H1 (cell line): ENCODE results near the gene DGKD. TPM values are rescaled to one million over a fixed set of nuclear protein-coding genes. Genes with fewer than 3 reads are reported as not detected.

Source experiments
- CTCF ChIA-PET: fragments of 300-600 bp; sonication (Branson Sonifier 250); formaldehyde crosslinking; loops from one replicate; lab custom pipeline; 2021; ENCODE audit not compliant: partially characterized antibody; lab: Charles Lee
- POLR2A ChIA-PET: fragments of 300-600 bp; sonication (Branson Sonifier 250); formaldehyde crosslinking; loops from one replicate; lab custom pipeline; 2021; ENCODE audit warnings: inconsistent platforms; ENCODE audit not compliant: partially characterized antibody; lab: Charles Lee
- DNase-seq, 2 experiments: peaks; one replicate each; pipeline versions ENCODE4 v3.0.0 to v3.0.0-alpha.2; 2010 to 2022; ENCODE audit warnings: low spot score in 2 of 2, low read depth in 1 of 2, mixed read lengths in 1 of 2
- FAIRE-seq: peaks from 2 replicates; lab custom pipeline; 2011; peaks lifted over from hg19 to GRCh38; lab: Jason Lieb, UNC
- H2AFZ ChIP-seq: 2 replicates; pipeline ENCODE4 v1.8.1; 2012; ENCODE audit warnings: low read length, inconsistent platforms
- H2AK5ac ChIP-seq: 2 replicates; pipeline ENCODE4 v1.6.1; 2013; ENCODE audit warnings: low read depth, low read length
- H2BK120ac ChIP-seq: replicated peaks from 2 replicates; pipeline ENCODE3; 2013; ENCODE audit warnings: low read depth, low read length, inconsistent platforms
- H2BK12ac ChIP-seq: 2 replicates; pipeline ENCODE4 v1.6.1; 2013; ENCODE audit warnings: low read depth, low read length
- H2BK15ac ChIP-seq: 2 replicates; pipeline ENCODE4 v1.6.1; 2013; ENCODE audit warnings: low read length
- H2BK20ac ChIP-seq: 2 replicates; pipeline ENCODE4 v1.6.1; 2013; ENCODE audit warnings: low read length
- H2BK5ac ChIP-seq: 2 replicates; pipeline ENCODE4 v1.6.1; 2013; ENCODE audit warnings: low read depth, low read length
- H3K14ac ChIP-seq: 2 replicates; pipeline ENCODE4 v1.6.1; 2013; ENCODE audit warnings: inconsistent platforms; ENCODE audit not compliant: insufficient read length
- H3K18ac ChIP-seq: 2 replicates; pipeline ENCODE4 v1.6.1; 2013; ENCODE audit warnings: low read length; ENCODE audit errors: extremely low read depth
- H3K23ac ChIP-seq: 2 replicates; pipeline ENCODE4 v1.6.1; 2013; ENCODE audit warnings: inconsistent platforms; ENCODE audit not compliant: insufficient read length
- H3K23me2 ChIP-seq: 2 replicates; pipeline ENCODE4 v1.6.1; 2013; ENCODE audit warnings: low read depth, low read length
- H3K27ac ChIP-seq: 2 replicates; pipeline ENCODE4 v1.6.1; 2011; ENCODE audit warnings: low read depth, low read length, inconsistent platforms
- H3K27me3 ChIP-seq, 4 experiments: replicated peaks in 1 of 4; 1 replicate in 1 of 4; 2 replicates in 3 of 4; pipeline versions ENCODE4 v1.6.1 to v1.8.1; 2011 to 2013; ENCODE audit warnings: low read length in 3 of 4, mild to moderate bottlenecking in 3 of 4, inconsistent platforms in 2 of 4, mixed read lengths in 2 of 4, moderate library complexity in 1 of 4; ENCODE audit not compliant: control insufficient read depth in 3 of 4, insufficient read depth in 3 of 4; ENCODE audit errors: extremely low read depth in 1 of 4
- H3K36me3 ChIP-seq, 4 experiments: 2 replicates each; pipeline versions ENCODE4 v1.6.1 to v1.8.1; 2011 to 2013; ENCODE audit warnings: mild to moderate bottlenecking in 4 of 4, low read length in 3 of 4, moderate library complexity in 2 of 4, control low read depth in 1 of 4, inconsistent platforms in 1 of 4; ENCODE audit not compliant: insufficient read depth in 4 of 4, control insufficient read depth in 2 of 4
- H3K4ac ChIP-seq: replicated peaks from 2 replicates; pipeline ENCODE3; 2013; ENCODE audit warnings: low read length, low read depth, mixed read lengths, inconsistent platforms; ENCODE audit not compliant: insufficient read length
- H3K4me1 ChIP-seq, 4 experiments: replicated peaks in 1 of 4; 1 replicate in 1 of 4; 2 replicates in 3 of 4; pipeline versions ENCODE4 v1.6.1 to v1.8.1; 2011 to 2013; ENCODE audit warnings: low read length in 3 of 4, inconsistent platforms in 2 of 4, mixed read lengths in 1 of 4; ENCODE audit not compliant: insufficient read depth in 4 of 4, control insufficient read depth in 3 of 4
- H3K4me2 ChIP-seq, 2 experiments: 2 replicates each; pipeline versions ENCODE4 v1.6.1 to v1.8.1; 2011 to 2013; ENCODE audit warnings: low read depth in 2 of 2, low read length in 2 of 2, control low read depth in 1 of 2, inconsistent platforms in 1 of 2, mild to moderate bottlenecking in 1 of 2; ENCODE audit not compliant: insufficient read depth in 1 of 2
- H3K4me3 ChIP-seq, 4 experiments: fragments of 200-600, 300-600 bp in 1 of 4; sonication (generic), shearing (Covaris generic), sonication (Bioruptor Twin) in 1 of 4; 2 replicates each; pipeline versions ENCODE4 v1.5.1 to v1.8.1; 2011 to 2016; ENCODE audit warnings: low read length in 4 of 4, low read depth in 3 of 4, control low read depth in 2 of 4, inconsistent platforms in 2 of 4, mild to moderate bottlenecking in 2 of 4, mixed read lengths in 1 of 4, moderate library complexity in 1 of 4; ENCODE audit not compliant: insufficient read depth in 2 of 4; ENCODE audit errors: extremely low read depth in 1 of 4
- H3K56ac ChIP-seq: replicated peaks from 2 replicates; pipeline ENCODE3; 2013; ENCODE audit warnings: low read depth, mild to moderate bottlenecking, mixed read lengths, low read length, inconsistent platforms; ENCODE audit not compliant: insufficient read length
- H3K79me1 ChIP-seq: 2 replicates; pipeline ENCODE4 v1.6.1; 2013; ENCODE audit warnings: low read depth, low read length, control low read depth
- H3K79me2 ChIP-seq, 2 experiments: 2 replicates each; pipeline versions ENCODE4 v1.6.1 to v1.8.1; 2012 to 2013; ENCODE audit warnings: low read length in 2 of 2, mild to moderate bottlenecking in 2 of 2, inconsistent platforms in 1 of 2; ENCODE audit not compliant: insufficient read depth in 2 of 2, control insufficient read depth in 1 of 2
- H3K9ac ChIP-seq, 4 experiments: replicated peaks in 1 of 4; 1 replicate in 1 of 4; 2 replicates in 3 of 4; pipeline versions ENCODE4 v1.6.1 to v1.8.1; 2011 to 2013; ENCODE audit warnings: low read depth in 3 of 4, low read length in 3 of 4, control low read depth in 2 of 4, mild to moderate bottlenecking in 2 of 4, moderate library complexity in 2 of 4, inconsistent platforms in 1 of 4; ENCODE audit errors: extremely low read depth in 1 of 4
- H3K9me3 ChIP-seq, 2 experiments: 2 replicates each; pipeline versions ENCODE4 v1.6.1 to v1.8.1; 2012 to 2013; ENCODE audit warnings: mild to moderate bottlenecking in 2 of 2, moderate library complexity in 2 of 2, control low read depth in 1 of 2, inconsistent platforms in 1 of 2, low read depth in 1 of 2, low read length in 1 of 2, mixed read lengths in 1 of 2; ENCODE audit not compliant: insufficient read depth in 2 of 2
- H4K20me1 ChIP-seq, 2 experiments: replicated peaks in 1 of 2; 2 replicates each; pipeline versions ENCODE3 to v1.8.1; 2011 to 2013; ENCODE audit warnings: inconsistent platforms in 2 of 2, low read length in 2 of 2, mild to moderate bottlenecking in 1 of 2; ENCODE audit not compliant: insufficient read depth in 2 of 2, control insufficient read depth in 1 of 2
- H4K5ac ChIP-seq: 2 replicates; pipeline ENCODE4 v1.6.1; 2013; ENCODE audit warnings: low read length, low read depth, mixed read lengths, inconsistent platforms; ENCODE audit not compliant: insufficient read length
- H4K8ac ChIP-seq: 2 replicates; pipeline ENCODE4 v1.8.0; 2013; ENCODE audit warnings: mild to moderate bottlenecking, moderate library complexity, low read length, inconsistent platforms; ENCODE audit not compliant: insufficient read depth; ENCODE audit errors: extremely low read depth
- H4K91ac ChIP-seq: replicated peaks from 2 replicates; pipeline ENCODE3; 2013; ENCODE audit warnings: low read length, mixed read lengths, inconsistent platforms; ENCODE audit not compliant: insufficient read length
- CBX5 ChIP-seq: fragments of 300-800, 300-1000 bp; sonication (generic); IDR thresholded peaks from 2 replicates; pipeline ENCODE4 v1.7.1; 2016; ENCODE audit warnings: antibody characterized with exemption, low read length, low read depth
- CHD2 ChIP-seq: IDR thresholded peaks from 2 replicates; pipeline ENCODE4 v1.6.1; 2012; ENCODE audit warnings: low read length, improper control_type of control experiment
- GTF2F1 ChIP-seq: IDR thresholded peaks from 2 replicates; pipeline ENCODE4 v1.6.1; 2012; ENCODE audit warnings: low read depth, low read length, improper control_type of control experiment, borderline replicate concordance
- HDAC2 ChIP-seq, 2 experiments: fragments of 300-600 bp in 1 of 2; sonication (generic) in 1 of 2; IDR thresholded peaks; 2 replicates each; pipeline ENCODE4 v1.6.1; 2011 to 2012; ENCODE audit warnings: low read depth in 2 of 2, low read length in 2 of 2, mild to moderate bottlenecking in 2 of 2, moderate library complexity in 2 of 2, borderline replicate concordance in 1 of 2, inconsistent platforms in 1 of 2
- HDAC6 ChIP-seq: IDR thresholded peaks from one replicate; pipeline ENCODE4 v1.7.1; 2012; ENCODE audit warnings: low read depth, mild to moderate bottlenecking, inconsistent platforms, low read length, moderate library complexity
- KDM5A ChIP-seq: fragments of 200-600 bp; IDR thresholded peaks from 2 replicates; pipeline ENCODE4 v1.7.1; 2012; ENCODE audit warnings: mild to moderate bottlenecking, low read length, inconsistent platforms, mixed read lengths
- POLR2A ChIP-seq, 2 experiments: IDR thresholded peaks; 1 replicate in 1 of 2; 2 replicates in 1 of 2; pipeline ENCODE4 v1.6.1; 2011; ENCODE audit warnings: low read depth in 2 of 2, low read length in 2 of 2, mild to moderate bottlenecking in 2 of 2; ENCODE audit errors: control extremely low read depth in 1 of 2
- TCF12 ChIP-seq: IDR thresholded peaks from 2 replicates; pipeline ENCODE4 v1.6.1; 2011; ENCODE audit warnings: low read depth, mild to moderate bottlenecking, low read length
- WGBS, 2 experiments: shearing (Covaris generic) in 1 of 2; methylation state at CpG; one replicate each; pipeline versions ENCODE4 v1.1.6 to v1.1.7; 2013 to 2015; ENCODE audit warnings: low lambda C conversion rate in 2 of 2, mixed read lengths in 2 of 2, inconsistent platforms in 1 of 2, low coverage in 1 of 2, missing lambda C conversion rate in 1 of 2; ENCODE audit not compliant: insufficient replicate concordance in 2 of 2, insufficient coverage in 1 of 2, insufficient read length in 1 of 2; ENCODE audit errors: extremely low coverage in 1 of 2, missing lambda C conversion rate in 1 of 2; 5-methylcytosine and 5-hydroxymethylcytosine counted together
- polyA plus RNA-seq, 7 experiments: library from polyadenylated mRNA; depleted of rRNA in 3 of 7; stranded (reverse) in 5 of 7; unstranded in 2 of 7; fragments of >200 nt in 5 of 7; fragments of 200-250 nt in 2 of 7; gene quantifications; 1 replicate in 5 of 7; 2 replicates in 1 of 7; 4 replicates in 1 of 7; pipeline versions ENCODE4 v1.2.1 to v1.2.3, GENCODE V29; 2011 to 2013; ENCODE audit warnings: missing spikeins in 2 of 7, mixed read lengths in 2 of 7
- total RNA-seq: library from RNA; stranded (reverse); fragmentation: NEBNext Ultra II Directional; extraction: Animal tissue kit (Norgen Biotek cat#: 25700); gene quantifications from 2 replicates; pipeline ENCODE4 v1.2.1, GENCODE V29; 2021

DGKD gene
- total and polyA plus RNA-seq, 2 of the 8 experiments (the other 6 are each of a cell fraction or from before 2014, with no cell fraction given), result 7.7 to 30.9 TPM

DNA sequence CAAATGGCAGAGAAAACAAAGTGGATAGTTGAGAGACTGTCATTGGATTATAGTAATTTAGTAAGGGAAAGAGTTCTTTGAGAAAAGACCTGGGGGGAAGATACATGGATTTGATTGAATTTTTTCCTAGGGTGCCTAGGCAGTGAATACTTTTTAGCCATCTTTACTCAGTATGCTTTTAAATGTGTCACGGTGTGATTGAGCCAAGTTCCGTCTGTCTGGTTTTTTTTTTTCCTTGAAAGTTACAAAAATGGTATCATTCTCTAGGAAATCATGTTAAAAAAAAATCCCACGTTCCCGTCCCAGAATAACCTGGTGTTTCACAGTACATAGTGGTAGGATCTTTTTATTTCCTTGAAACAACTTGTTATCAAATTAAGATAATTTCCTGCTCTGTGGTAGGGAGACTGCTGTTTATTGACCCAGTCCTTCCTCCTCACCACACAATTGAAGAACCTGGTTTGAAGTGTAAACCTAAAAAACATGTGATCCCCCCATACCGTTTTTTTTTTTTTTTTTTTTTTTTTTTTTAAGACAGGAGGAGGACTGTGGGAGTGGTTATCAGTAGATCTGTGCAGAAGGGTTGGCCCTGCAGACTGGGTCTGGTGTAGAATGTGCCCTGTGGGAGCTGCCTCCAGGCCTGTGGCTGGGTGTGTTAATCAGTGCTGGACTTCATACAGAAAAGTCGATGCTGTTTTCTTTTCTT is 55.1 kb downstream of the DGKD start:
- Histone ChIP-seq H3K14ac (no peak overlapping the region), H3K23me2 (no peaks in the 10 kb centered on the region), H4K20me1 (peaks cover 0 to 2% of the 10 kb centered on the region in 2 experiments), H2BK15ac (no peak overlapping the region), H4K91ac (no peak overlapping the region), H2AK5ac (no peak overlapping the region), H3K4me3 (no peak overlapping the region), H3K9me3 (peaks cover 8 to 9% of the 10 kb centered on the region in 2 experiments; a peak in 3 of 4 replicates), H2BK20ac (no peak overlapping the region), H3K56ac (no peak overlapping the region)
- CTCF ChIA-PET, result interaction anchor here (1.4 to 3.8 kb wide), 2 partner anchors 35 to 39 kb away, joined by 3 to 16 read pairs; no protein-coding TSS in a partner anchor
- no peak for TF ChIP-seq HDAC2 (IDR thresholded peaks at IDR 0.05; ENCODE audit: borderline replicate concordance in 1 of 2, low read depth in 2 of 2, low read length in 2 of 2)
- TF ChIP-seq KDM5A, result no peak
- no peak for TF ChIP-seq CBX5
- no peak for TF ChIP-seq HDAC6
- no peak for TF ChIP-seq GTF2F1
- TF ChIP-seq CHD2, result no peak
- no peak for TF ChIP-seq TCF12
- TF ChIP-seq POLR2A (IDR thresholded peaks at IDR 0.05; ENCODE audit: control extremely low read depth in 1 of 2, low read depth in 2 of 2, low read length in 2 of 2), result no peak
- TF ChIP-seq, all 59 proteins: peak for 0
- POLR2A ChIA-PET, result no interaction called here
- H3K4me1 ChIP-seq, result no peaks in the 10 kb centered on the region
- H3K36me3 ChIP-seq, result no peaks in the 10 kb centered on the region; a peak in 1 of 8 replicates
- FAIRE-seq (no peak), DNase-seq (peak in 1 of 2 experiments; percentile 22)
- H4K5ac ChIP-seq, result no peak overlapping the region
- H2AFZ ChIP-seq, result no peak overlapping the region
- WGBS, 2 experiments, result 81% methylated on average over 6 of the region's 6 CpGs; no CpG with 5 or more reads in 1 of the 2 experiments
- 0 out of 2 replicates have a peak, but pooled peaks cover 5% of the 10 kb centered on the region for H3K79me1 ChIP-seq
- H3K27ac ChIP-seq, result no peak overlapping the region
- H3K9ac ChIP-seq, result no peak overlapping the region
- no peak overlapping the region for H2BK120ac ChIP-seq
- H3K23ac ChIP-seq, result no peak overlapping the region
- H3K79me2 ChIP-seq, result no peaks in the 10 kb centered on the region
- no peak overlapping the region for H3K4me2 ChIP-seq
- no peak overlapping the region for H3K4ac ChIP-seq
- H2BK12ac ChIP-seq, result no peak overlapping the region
- H3K18ac ChIP-seq, result no peak overlapping the region
- no peak overlapping the region for H2BK5ac ChIP-seq
- H3K27me3 ChIP-seq, result no peaks in the 10 kb centered on the region
- no peak overlapping the region for H4K8ac ChIP-seq
